Lower leg skin (tissue), 3 donors: ENCODE data around the gene BDP1.
"Not testable (repeated sequence)": the region's sequence is repeated elsewhere in the genome, so short reads cannot be mapped to it uniquely, and the experiment has no call there.

ENCODE experiments used
- CTCF ChIP-seq, 3 donors: fragments of 450-650 bp; IDR thresholded peaks; one replicate each; pipeline ENCODE4 v1.5.1; 2016; ENCODE audit warnings: antibody characterized with exemption in 3 of 3, mild to moderate bottlenecking in 3 of 3, moderate library complexity in 2 of 3
- POLR2A ChIP-seq, 2 donors: fragments of 450-650 bp; IDR thresholded peaks; one replicate each; pipeline ENCODE4 v1.6.1; 2016 to 2017; ENCODE audit warnings: antibody characterized with exemption in 2 of 2, mild to moderate bottlenecking in 1 of 2, moderate library complexity in 1 of 2

- TF ChIP-seq CTCF, POLR2A (IDR thresholded peaks at IDR 0.05): not testable (repeated sequence)
Observed at GRCh38 chr5:71525611-71526010, 70.2 kb downstream of the BDP1 start.
